Chondrocyte (in vitro differentiated cells): Measurements from ENCODE around the gene KIF26B. TPM values are rescaled to one million over a fixed set of nuclear protein-coding genes. Genes with fewer than 3 reads are reported as not detected.

ENCODE experiments used
- DNase-seq: peaks from one replicate; pipeline ENCODE4 v3.0.0; 2021; ENCODE audit warnings: mixed read lengths, low spot score
- H3K27ac Mint-ChIP-seq: one replicate; pipeline ENCODE4 v1.8.0; 2021; ENCODE audit warnings: mild to moderate bottlenecking, moderate library complexity, mixed read lengths; ENCODE audit not compliant: unreplicated experiment
- H3K27me3 Mint-ChIP-seq: 2 replicates; pipeline ENCODE4 v1.8.0; 2021; ENCODE audit warnings: low read depth, mixed read lengths
- H3K36me3 Mint-ChIP-seq: 2 replicates; pipeline ENCODE4 v1.8.0; 2021; ENCODE audit warnings: low read depth, mixed read lengths
- H3K4me1 Mint-ChIP-seq: 2 replicates; pipeline ENCODE4 v1.8.0; 2021; ENCODE audit warnings: low read depth, mild to moderate bottlenecking, mixed read lengths
- H3K4me3 Mint-ChIP-seq: one replicate; pipeline ENCODE4 v1.8.0; 2021; ENCODE audit warnings: mild to moderate bottlenecking, moderate library complexity, mixed read lengths; ENCODE audit not compliant: unreplicated experiment
- H3K9me3 Mint-ChIP-seq: 2 replicates; pipeline ENCODE4 v1.8.0; 2021; ENCODE audit warnings: low read depth, mixed read lengths
- total RNA-seq: library from RNA; stranded (reverse); gene quantifications from 3 replicates; pipeline ENCODE4 v1.2.1, GENCODE V29; 2021
- TF ChIP-seq, protein P1 (sequence below): fragments of 200-600 bp; sonication (generic); IDR thresholded peaks from 2 replicates; pipeline ENCODE4 v1.5.0; 2021; ENCODE audit warnings: antibody characterized with exemption, mild to moderate bottlenecking, moderate library complexity

Gene KIF26B
- total RNA-seq, 1 donor from 2014 or later: 47.0 TPM

DNA sequence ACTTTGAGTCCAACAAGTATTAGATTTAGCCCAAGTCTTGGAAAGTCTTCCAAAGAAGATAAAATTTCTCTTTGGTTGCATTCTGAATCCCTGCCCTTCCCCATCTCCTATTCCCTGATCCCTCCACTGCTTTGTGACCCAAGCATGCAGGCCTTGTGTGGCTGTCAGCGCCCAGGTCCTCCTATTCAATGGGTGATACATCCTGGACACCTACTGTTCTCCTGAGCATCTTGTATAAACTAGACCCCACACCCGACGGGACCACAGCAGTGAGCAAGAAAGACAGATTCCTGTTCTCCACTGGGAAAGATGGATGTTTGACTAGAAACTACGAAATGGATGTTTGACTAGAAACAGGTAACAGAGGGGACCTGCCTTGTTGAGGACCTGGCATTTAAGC is 136.6 kb downstream of the KIF26B start:
- H3K36me3 Mint-ChIP-seq: peaks cover 7% of the 10 kb centered on the region
- no peak overlapping the region for H3K4me3 Mint-ChIP-seq
- peaks cover 14% of the 10 kb centered on the region for H3K4me1 Mint-ChIP-seq
- no peaks in the 10 kb centered on the region for H3K9me3 Mint-ChIP-seq
- no peak for DNase-seq
- no peak overlapping the region for H3K27ac Mint-ChIP-seq
- H3K27me3 Mint-ChIP-seq: no peaks in the 10 kb centered on the region
- TF ChIP-seq, protein P1, sequence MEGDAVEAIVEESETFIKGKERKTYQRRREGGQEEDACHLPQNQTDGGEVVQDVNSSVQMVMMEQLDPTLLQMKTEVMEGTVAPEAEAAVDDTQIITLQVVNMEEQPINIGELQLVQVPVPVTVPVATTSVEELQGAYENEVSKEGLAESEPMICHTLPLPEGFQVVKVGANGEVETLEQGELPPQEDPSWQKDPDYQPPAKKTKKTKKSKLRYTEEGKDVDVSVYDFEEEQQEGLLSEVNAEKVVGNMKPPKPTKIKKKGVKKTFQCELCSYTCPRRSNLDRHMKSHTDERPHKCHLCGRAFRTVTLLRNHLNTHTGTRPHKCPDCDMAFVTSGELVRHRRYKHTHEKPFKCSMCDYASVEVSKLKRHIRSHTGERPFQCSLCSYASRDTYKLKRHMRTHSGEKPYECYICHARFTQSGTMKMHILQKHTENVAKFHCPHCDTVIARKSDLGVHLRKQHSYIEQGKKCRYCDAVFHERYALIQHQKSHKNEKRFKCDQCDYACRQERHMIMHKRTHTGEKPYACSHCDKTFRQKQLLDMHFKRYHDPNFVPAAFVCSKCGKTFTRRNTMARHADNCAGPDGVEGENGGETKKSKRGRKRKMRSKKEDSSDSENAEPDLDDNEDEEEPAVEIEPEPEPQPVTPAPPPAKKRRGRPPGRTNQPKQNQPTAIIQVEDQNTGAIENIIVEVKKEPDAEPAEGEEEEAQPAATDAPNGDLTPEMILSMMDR: no peak

DNA sequence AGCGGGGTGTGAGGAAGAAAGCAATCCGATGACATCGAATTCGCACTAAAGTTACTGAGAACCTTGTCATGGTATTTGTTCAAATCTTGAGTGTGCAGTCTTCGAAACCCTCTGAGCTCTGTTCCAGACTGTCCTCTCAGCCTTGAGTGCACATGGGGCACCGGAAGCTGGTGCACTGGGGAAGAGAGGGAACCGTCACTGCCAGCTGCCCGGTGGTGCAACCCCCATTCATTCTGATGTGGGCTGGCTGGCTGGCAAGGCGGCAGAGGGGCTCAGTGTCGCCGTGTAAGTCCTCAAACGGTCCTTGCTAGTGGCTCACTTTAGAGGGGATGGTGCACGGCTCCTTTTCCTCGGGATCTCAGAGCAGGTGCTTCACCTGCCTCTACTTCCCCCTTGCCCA is 137.4 kb downstream of the KIF26B start:
- no peaks in the 10 kb centered on the region for H3K27me3 Mint-ChIP-seq
- H3K4me3 Mint-ChIP-seq: no peak overlapping the region
- peaks cover 7% of the 10 kb centered on the region for H3K36me3 Mint-ChIP-seq
- TF ChIP-seq, protein P1: no peak
- no peak overlapping the region for H3K27ac Mint-ChIP-seq
- DNase-seq: no peak
- H3K4me1 Mint-ChIP-seq: peaks cover 14% of the 10 kb centered on the region
- no peaks in the 10 kb centered on the region for H3K9me3 Mint-ChIP-seq

DNA sequence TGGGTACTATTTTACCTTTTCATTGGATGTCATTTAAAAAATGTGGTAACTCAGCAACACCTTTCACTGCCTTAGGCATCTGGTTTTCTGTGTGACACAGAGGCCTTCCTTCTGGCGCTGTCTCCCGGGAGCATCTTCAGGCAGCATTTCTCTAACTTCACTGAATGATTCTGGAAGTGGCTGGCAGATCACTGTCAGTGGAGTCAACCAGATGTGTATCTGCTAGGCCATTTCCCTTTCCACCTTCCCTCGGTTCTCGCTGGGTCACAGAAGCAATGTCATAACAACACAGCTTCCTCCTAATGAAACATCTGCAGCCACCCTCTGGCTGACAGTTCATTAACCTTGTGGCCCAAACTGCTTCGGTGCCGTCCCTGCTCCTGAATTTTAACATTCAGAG is 137.8 kb downstream of the KIF26B start:
- no peak for DNase-seq
- H3K9me3 Mint-ChIP-seq: no peaks in the 10 kb centered on the region
- H3K27ac Mint-ChIP-seq: no peak overlapping the region
- H3K36me3 Mint-ChIP-seq: peaks cover 7% of the 10 kb centered on the region
- H3K4me3 Mint-ChIP-seq: no peak overlapping the region
- H3K4me1 Mint-ChIP-seq: peaks cover 14% of the 10 kb centered on the region
- TF ChIP-seq, protein P1: no peak
- H3K27me3 Mint-ChIP-seq: no peaks in the 10 kb centered on the region

DNA sequence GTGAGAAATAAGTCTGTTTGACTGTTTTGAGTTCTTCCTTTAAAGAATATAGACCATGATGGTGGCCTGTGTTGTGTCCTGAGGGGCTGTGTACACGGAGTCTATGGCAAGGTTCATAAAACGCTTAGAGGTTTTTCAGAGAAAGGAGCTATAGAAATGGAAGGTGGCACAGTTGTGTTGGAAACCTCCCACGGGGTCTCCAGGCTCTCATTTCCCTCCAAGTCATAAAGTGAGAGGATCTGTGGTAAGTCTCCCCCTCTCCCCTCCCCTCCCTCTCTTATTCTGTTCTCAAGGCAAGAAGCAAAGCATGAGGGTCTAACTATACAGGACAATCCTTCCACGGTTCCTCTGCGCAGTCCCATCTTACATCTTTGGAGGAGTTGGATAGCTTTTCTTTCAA is 139.2 kb downstream of the KIF26B start:
- H3K27me3 Mint-ChIP-seq: no peaks in the 10 kb centered on the region
- H3K4me1 Mint-ChIP-seq: peaks cover 14% of the 10 kb centered on the region
- TF ChIP-seq, protein P1: no peak
- no peaks in the 10 kb centered on the region for H3K9me3 Mint-ChIP-seq
- DNase-seq: no peak
- no peak overlapping the region for H3K27ac Mint-ChIP-seq
- no peak overlapping the region for H3K4me3 Mint-ChIP-seq
- H3K36me3 Mint-ChIP-seq: peaks cover 7% of the 10 kb centered on the region

DNA sequence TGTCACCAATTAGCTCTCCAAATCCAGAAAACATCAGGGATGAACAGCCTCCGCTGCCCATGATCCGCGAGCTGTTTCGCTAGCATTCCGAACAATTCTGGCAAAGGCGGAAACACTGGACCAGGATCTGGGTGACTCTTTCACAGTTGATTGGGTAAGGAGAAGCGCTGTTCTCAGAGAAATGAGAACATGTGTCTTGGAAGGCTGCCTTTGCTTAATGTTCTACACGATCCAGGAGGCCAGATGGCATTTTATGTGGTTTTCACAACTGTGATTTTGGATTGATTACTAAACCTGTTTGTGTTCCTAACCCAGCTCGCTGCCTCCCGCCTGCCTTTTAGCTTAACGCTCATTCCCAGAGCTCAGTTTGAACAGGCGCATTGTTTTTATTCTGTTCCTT is 144.0 kb downstream of the KIF26B start:
- H3K27me3 Mint-ChIP-seq: no peaks in the 10 kb centered on the region
- TF ChIP-seq, protein P1: no peak
- DNase-seq: no peak
- H3K36me3 Mint-ChIP-seq: peaks cover 2% of the 10 kb centered on the region
- no peak overlapping the region for H3K4me3 Mint-ChIP-seq
- no peaks in the 10 kb centered on the region for H3K9me3 Mint-ChIP-seq
- H3K4me1 Mint-ChIP-seq: peaks cover 11% of the 10 kb centered on the region
- H3K27ac Mint-ChIP-seq: no peak overlapping the region
